Activated B cell treated with CpG ODN at 0.5 μM for 24 hours (primary cell): ENCODE measurements around the gene MKNK1. TPM values are rescaled to one million over a fixed set of nuclear protein-coding genes. Genes with fewer than 3 reads are reported as not detected.

Source experiments
- ATAC-seq: fragments of 200-7000 bp; cut with Tn5 transposase; one replicate; pipeline ENCODE4 v1.10.0; 2021; ENCODE audit warnings: low read depth, mild to moderate bottlenecking, moderate library complexity
- CTCF ChIA-PET: fragments of 350-600 bp; sonication (Branson Sonifier 250); formaldehyde crosslinking; loops from one replicate; lab custom pipeline; 2021; ENCODE audit warnings: antibody characterized with exemption; lab: Charles Lee
- POLR2A ChIA-PET: fragments of 350-600 bp; sonication (Branson Sonifier 250); formaldehyde crosslinking; loops from one replicate; lab custom pipeline; 2021; ENCODE audit warnings: antibody characterized with exemption; lab: Charles Lee
- DNase-seq: peaks from one replicate; pipeline ENCODE4 v3.0.0; 2022
- H3K27ac Mint-ChIP-seq: one replicate; pipeline ENCODE4 v1.8.0; 2020; ENCODE audit warnings: mixed read lengths
- H3K27me3 Mint-ChIP-seq: one replicate; pipeline ENCODE4 v1.8.0; 2021; ENCODE audit warnings: mixed read lengths
- H3K36me3 Mint-ChIP-seq: one replicate; pipeline ENCODE4 v1.8.0; 2021; ENCODE audit warnings: low read depth, mixed read lengths
- H3K4me1 Mint-ChIP-seq: one replicate; pipeline ENCODE4 v1.8.0; 2021; ENCODE audit warnings: mixed read lengths
- H3K4me3 Mint-ChIP-seq: one replicate; pipeline ENCODE4 v1.8.0; 2020; ENCODE audit warnings: mild to moderate bottlenecking, mixed read lengths
- H3K9me3 Mint-ChIP-seq: one replicate; pipeline ENCODE4 v1.8.0; 2020; ENCODE audit warnings: mixed read lengths
- intact Hi-C: fragments of 100-400 bp; cut with micrococcal nuclease; formaldehyde crosslinking; loops from one replicate; pipeline ENCODE4 v1.15.1; 2024
- total RNA-seq: library from RNA; stranded (reverse); gene quantifications from 2 replicates; pipeline ENCODE4 v1.2.3, GENCODE V29; 2022
- TF ChIP-seq, protein P1 (sequence below): fragments of 200-600 bp; IDR thresholded peaks from one replicate; pipeline ENCODE4 v1.8.0; 2022; ENCODE audit warnings: antibody characterized with exemption, mild to moderate bottlenecking

Gene MKNK1
- total RNA-seq, 1 donor from 2014 or later: 45.0 TPM

DNA sequence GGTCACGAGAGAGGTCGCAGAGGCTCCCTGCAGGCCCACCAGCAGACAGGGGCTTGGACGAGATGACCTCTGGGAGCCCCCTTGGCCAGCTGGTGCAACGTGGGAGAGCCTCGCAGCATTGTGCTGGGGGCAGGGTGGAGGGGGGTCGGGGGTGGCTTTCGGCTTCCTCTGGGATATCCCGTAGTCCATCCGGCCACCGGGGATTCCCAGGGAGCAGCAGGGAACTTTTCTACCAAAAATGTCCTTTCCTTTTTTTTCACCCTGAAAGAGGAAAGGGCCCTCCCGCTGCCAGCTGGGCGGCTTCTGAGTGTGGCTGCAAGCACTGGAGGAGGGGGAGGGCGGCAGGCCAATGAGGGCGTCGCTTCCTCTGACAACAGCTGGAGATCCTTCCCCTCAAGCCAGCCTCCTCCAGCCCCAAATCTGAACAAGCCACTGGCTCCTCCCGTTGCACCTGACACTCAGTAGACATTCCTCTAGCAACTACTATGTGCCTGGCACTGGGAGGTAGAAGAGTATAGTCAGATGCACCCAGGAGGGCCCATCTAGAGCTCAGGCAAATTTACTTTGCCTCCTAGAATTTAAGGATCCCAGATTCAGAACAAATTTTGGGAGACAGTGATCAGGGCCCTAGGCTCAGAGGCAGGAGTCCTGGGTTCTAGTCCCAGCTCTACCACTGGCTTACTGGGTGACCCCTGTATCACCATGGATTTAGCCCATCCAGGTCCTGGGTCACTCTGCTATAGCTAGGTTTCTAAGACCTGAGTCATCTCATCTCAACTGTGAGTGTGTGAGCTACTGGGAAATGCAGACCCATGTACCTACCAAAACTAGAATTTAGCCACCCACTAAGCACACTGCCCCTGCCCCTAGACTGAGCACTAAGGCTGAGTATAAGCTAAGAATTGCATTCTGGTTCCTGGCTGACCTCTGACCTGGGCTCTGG lies 9.9 kb upstream of the MKNK1 start:
- peak overlapping the region; percentile 15 for H3K4me3 Mint-ChIP-seq
- no peaks in the 10 kb centered on the region for H3K27me3 Mint-ChIP-seq
- ChIA-PET POLR2A (interaction anchor here (0.6 to 7.5 kb wide), 2 partner anchors 9 to 78 kb away, joined by 6 to 108 read pairs; partner anchors contain the start of gene MKNK1), CTCF (no interaction called here)
- no peak overlapping the region for H3K27ac Mint-ChIP-seq
- peaks cover 63% of the 10 kb centered on the region for H3K4me1 Mint-ChIP-seq
- TF ChIP-seq, protein P1, sequence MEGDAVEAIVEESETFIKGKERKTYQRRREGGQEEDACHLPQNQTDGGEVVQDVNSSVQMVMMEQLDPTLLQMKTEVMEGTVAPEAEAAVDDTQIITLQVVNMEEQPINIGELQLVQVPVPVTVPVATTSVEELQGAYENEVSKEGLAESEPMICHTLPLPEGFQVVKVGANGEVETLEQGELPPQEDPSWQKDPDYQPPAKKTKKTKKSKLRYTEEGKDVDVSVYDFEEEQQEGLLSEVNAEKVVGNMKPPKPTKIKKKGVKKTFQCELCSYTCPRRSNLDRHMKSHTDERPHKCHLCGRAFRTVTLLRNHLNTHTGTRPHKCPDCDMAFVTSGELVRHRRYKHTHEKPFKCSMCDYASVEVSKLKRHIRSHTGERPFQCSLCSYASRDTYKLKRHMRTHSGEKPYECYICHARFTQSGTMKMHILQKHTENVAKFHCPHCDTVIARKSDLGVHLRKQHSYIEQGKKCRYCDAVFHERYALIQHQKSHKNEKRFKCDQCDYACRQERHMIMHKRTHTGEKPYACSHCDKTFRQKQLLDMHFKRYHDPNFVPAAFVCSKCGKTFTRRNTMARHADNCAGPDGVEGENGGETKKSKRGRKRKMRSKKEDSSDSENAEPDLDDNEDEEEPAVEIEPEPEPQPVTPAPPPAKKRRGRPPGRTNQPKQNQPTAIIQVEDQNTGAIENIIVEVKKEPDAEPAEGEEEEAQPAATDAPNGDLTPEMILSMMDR: no peak
- intact Hi-C loops: loop anchor here (10.0 kb wide), 1 partner anchor 309 kb away; the partner anchor contains the start of genes LRRC41 and UQCRH
- H3K36me3 Mint-ChIP-seq: peaks cover 28% of the 10 kb centered on the region
- no peak for DNase-seq
- ATAC-seq: no peak
- H3K9me3 Mint-ChIP-seq: no peaks in the 10 kb centered on the region

- no peak overlapping the region for H3K27ac Mint-ChIP-seq
- no peaks in the 10 kb centered on the region for H3K9me3 Mint-ChIP-seq
- H3K27me3 Mint-ChIP-seq: no peaks in the 10 kb centered on the region
- DNase-seq: no peak
- H3K36me3 Mint-ChIP-seq: peaks cover 36% of the 10 kb centered on the region
- ChIA-PET POLR2A (interaction anchor here (0.6 to 7.5 kb wide), 2 partner anchors 8 to 78 kb away, joined by 6 to 108 read pairs; partner anchors contain the start of gene MKNK1), CTCF (no interaction called here)
- no peak overlapping the region for H3K4me3 Mint-ChIP-seq
- H3K4me1 Mint-ChIP-seq: peaks cover 55% of the 10 kb centered on the region
- intact Hi-C loops: loop anchor here (10.0 kb wide), 1 partner anchor 308 kb away; the partner anchor contains the start of genes LRRC41 and UQCRH
- TF ChIP-seq, protein P1: no peak
- ATAC-seq: no peak
Observed at GRCh38 chr1:46612937-46613660, 9.0 kb upstream of the MKNK1 start.

- TF ChIP-seq, protein P1: no peak
- intact Hi-C loops: loop anchor here (10.0 kb wide), 1 partner anchor 307 kb away; the partner anchor contains the start of genes LRRC41 and UQCRH
- ChIA-PET CTCF (no interaction called here), POLR2A (interaction anchor here (7.5 kb wide), 1 partner anchor 7 kb away, joined by 108 read pairs; the partner anchor contains the start of gene MKNK1)
- ATAC-seq: no peak
- Mint-ChIP-seq H3K27ac (no peak overlapping the region), H3K36me3 (peaks cover 35% of the 10 kb centered on the region), H3K9me3 (no peaks in the 10 kb centered on the region), H3K27me3 (no peaks in the 10 kb centered on the region), H3K4me3 (no peak overlapping the region), H3K4me1 (peaks cover 44% of the 10 kb centered on the region)
- no peak for DNase-seq
Observed at GRCh38 chr1:46611691-46612221, 7.7 kb upstream of the MKNK1 start.

DNA sequence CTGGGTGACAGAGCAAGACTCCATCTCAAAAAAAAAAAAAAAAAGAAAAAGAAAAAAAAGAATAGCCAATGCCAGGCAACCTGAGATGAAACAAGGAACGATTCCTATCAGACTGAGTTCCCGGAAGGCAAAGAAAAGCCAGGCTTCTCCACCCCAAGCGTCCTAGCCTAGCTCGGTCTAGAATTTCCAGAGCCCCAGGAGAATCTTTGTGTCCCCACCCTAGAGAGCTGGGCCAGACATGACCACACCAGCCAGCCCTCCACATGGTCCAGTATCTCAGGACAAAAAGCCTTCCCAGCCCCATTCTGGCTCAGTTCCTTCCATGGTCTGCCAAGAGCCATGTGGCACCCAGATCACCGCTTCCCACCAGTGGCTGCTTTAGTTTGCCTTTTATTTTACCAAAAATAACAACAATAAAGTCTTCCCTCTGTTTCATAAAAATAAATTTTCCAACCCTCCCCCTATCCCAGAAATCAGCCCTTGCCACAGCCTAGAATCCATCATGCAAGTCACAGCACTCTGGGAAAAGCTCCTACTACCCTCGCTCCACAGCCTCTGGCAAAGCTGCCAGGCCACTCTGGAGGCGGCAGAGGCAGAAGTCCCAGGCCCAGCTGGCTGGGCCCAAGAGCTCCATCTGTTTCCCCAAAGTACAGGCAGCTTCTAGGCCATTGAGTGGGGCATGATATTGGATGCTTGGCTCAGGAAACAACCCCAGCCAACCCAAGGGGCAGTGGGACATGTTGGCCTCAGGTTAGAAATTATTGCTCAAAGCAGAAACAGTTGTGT lies 3.5 kb upstream of the MKNK1 start:
- H3K9me3 Mint-ChIP-seq: no peaks in the 10 kb centered on the region
- intact Hi-C loops: no loop called here
- ATAC-seq: no peak
- TF ChIP-seq, protein P1: no peak
- peaks cover 39% of the 10 kb centered on the region for H3K36me3 Mint-ChIP-seq
- no peaks in the 10 kb centered on the region for H3K27me3 Mint-ChIP-seq
- H3K4me1 Mint-ChIP-seq: peaks cover 22% of the 10 kb centered on the region
- ChIA-PET POLR2A (interaction anchor here (6.5 kb wide), 1 partner anchor 8 kb away, joined by 108 read pairs; the partner anchor contains the start of gene MOB3C), CTCF (no interaction called here)
- no peak overlapping the region for H3K4me3 Mint-ChIP-seq
- no peak for DNase-seq
- no peak overlapping the region for H3K27ac Mint-ChIP-seq
